Esophagus mucosa (tissue), 1 donor: ENCODE results near the gene ALDH1A1. TPM values are rescaled to one million over a fixed set of nuclear protein-coding genes. Genes with fewer than 3 reads are reported as not detected.

Experiments
- total RNA-seq: library from RNA; stranded (reverse); gene quantifications from one replicate; pipeline ENCODE4 v1.2.4, GENCODE V29; 2023
- donor health status: DM: yes; HTN: yes; CAD: no.

The ALDH1A1 gene
- total RNA-seq, 1 donor from 2014 or later = 3.3 TPM

Other genes starting within 250 kb of the ALDH1A1 start
- gene ANXA1, start 198.8 kb upstream of the ALDH1A1 start, total RNA-seq = 4,910 TPM